Measurements from ENCODE around the gene TBCD.

TBCD gene

DNA sequence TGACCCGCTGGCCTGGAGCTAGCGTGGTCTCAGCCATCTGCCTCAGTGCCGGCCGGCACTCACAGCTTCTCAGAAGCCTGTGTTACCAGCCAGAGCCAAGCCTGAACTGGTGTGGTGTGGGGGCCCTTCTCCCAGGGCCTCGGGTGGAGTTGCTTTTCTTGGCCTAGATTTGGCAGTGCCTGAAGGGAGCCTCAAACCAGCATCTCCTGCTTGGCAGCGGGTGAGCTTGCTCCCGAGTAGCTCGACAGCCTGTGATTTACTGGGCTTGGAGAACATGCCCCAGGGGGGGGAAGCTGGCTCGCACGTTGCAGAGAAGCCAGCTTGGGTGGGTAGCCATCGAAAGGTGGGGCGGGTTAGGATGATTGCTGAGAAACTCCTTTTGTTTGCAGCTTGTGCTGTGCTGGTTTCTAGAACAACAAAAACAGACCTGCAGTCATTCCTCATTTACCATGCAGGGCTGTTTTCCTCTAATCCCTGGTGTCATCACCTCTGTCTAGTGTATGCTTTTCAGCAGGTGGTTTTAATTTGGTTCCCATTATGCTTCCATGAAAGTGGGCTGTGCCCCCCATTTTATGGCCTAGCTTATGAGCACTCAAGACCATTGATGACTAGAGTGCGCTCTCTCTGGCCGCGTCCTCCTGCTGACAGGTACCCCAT, 42.2 kb downstream of the TBCD start:
- no peak for DNase-seq

DNA sequence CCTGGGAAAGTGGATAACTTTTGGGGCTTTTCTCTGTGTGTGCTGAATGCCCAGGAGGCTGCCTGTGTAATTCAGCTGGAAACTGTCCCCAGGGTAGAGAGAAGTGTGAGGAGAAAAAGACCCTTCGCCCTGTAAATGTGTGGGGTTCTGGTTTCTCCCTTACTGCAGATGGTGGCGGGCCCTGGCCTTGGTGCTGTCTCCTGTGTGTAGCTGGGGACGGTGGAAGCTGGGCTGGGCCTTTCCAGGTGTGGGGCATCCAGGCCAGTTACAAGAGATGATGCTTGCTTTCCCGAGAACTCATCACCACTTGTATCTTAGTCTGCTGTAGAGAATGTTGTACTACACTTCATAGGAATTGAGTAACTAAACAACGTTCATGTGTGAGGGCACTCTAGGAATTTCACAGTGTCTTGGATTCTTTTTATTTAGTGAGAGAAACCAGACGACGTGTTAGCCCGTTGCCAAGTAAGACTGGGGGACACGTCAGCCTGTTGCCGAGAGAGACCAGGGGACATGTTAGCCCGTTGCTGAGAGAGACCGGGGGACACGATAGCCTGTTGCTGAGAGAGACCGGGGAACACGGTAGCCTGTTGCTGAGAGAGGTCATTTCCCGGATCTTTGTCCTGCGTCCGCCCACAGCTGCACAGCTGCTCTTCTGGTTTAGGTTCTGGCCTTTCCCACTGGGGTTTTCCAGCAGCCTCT, 43.1 kb downstream of the TBCD start:
- no peak for DNase-seq

DNA sequence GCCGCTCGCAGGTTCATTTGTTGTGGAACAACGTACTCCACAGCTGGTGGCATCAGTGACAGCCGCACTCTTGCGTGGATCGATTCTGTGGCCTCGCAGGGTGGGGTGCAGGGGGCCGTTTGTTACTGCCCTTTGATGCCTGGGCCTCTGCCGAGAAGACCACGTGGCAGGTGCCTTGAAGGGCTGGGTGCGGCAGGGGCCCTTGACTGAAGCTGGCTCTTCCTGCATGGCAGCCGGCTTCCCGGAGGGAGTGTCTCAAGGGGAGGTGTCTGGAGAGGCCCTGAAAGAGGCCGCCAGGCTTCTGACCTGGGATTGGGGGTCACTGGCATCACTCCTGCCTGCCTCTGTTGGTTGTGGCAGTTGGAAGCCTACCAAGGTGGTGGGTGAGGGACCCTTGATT, 43.8 kb downstream of the TBCD start:
- no peak for DNase-seq

DNA sequence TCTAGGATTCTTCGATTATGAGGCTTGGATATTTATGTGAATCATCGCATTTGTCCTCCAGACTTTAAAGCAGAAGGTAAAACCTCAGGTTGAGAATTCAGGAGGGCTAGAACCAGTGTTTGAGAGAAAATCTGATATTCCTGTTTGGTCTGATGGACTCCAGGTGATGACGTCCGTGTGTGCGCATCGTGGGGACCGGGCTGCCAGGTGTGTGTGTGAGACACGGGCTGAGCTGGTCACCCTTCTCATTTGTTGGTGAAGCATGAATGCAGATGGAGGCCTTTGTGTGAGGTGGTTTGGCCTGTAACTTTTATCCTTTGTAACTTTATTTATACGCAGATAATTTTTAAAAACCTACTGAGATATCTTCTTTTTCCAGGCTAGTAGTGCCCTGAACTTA, 45.2 kb downstream of the TBCD start:
- no peak for DNase-seq

DNA sequence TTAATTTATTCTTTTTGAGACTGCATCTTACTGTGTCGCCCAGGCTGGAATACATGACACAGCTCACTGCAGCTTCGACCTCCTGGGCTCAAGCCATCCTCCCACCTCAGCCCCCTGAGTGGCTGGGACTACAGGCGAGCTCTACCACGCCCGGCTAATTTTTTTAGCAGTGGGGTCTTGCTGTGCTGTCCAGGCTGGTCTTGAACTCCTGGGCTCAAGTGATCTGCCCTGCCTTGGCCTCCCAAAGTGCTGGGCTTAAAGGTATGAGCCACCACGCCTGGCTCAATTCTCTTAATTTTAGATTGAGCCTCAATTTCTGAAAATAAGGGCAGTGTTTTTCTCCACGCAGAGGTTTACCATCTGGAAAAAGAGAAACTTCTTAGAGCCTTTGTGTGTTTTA, 46.9 kb downstream of the TBCD start:
- DNase-seq: no peak

DNA sequence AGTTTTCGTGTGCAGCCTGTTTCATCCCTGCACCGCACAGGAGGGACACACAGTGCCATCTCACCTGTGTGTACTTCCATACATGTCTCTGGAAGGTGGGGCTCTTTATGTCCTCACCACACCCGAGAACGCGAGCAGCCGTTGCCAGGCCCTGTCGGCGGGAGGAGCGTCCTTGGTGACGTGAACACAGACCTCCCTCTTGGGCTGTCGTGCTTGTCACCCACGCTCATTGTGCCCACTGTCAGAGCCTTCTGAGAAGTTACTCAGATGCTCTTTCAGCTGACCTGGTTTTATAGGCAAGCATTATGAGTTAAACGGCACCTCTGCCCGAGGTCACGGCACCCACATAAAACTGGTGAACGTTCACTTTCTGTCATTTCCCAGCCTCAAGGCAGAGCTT, 47.7 kb downstream of the TBCD start:
- no peak for DNase-seq

DNA sequence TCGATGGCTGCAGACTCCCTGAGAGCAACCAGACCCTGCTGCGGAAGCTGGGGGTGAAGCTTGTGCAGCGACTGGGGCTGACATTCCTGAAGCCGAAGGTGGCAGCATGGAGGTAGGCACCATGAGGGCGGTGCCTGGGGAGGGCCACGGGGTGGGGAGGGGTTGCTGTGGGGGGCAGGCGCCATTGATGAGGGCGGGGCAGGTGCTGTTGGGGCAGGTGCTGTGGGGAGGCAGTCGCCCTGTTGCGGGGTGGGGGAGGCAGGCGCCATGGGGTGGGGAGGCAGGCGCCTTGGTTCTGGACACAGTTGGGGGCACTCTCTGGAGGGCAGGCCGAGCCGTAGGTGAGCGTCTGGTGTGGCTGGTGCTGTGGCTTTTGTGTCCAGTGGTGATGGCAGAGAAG, 49.0 kb downstream of the TBCD start:
- DNase-seq: no peak

DNA sequence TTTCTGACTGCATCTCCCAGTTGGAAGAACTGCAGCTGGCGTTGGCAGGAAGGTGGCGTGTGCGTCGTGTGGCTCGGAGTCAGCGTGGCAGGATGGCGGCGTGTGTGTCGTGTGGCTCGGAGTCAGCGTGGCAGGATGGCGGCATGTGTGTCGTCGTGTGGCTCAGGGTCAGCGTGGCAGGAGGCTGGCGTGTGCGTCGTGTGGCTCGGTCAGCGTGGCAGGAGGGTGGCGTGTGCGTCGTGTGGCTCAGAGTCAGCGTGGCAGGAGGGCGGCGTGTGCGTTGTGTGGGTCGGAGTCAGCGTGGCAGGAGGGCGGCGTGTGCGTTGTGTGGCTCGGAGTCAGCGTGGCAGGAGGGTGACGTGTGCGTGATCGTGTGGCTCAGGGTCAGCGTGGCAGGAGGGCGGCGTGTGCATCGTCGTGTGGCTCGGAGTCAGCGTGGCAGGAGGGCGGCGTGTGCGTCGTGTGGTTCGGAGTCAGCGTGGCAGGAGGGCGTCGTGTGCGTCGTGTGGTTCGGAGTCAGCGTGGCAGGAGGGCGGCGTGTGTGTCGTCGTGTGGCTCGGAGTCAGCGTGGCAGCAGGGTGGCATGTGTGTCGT, 49.6 kb downstream of the TBCD start:
- no peak for DNase-seq

DNA sequence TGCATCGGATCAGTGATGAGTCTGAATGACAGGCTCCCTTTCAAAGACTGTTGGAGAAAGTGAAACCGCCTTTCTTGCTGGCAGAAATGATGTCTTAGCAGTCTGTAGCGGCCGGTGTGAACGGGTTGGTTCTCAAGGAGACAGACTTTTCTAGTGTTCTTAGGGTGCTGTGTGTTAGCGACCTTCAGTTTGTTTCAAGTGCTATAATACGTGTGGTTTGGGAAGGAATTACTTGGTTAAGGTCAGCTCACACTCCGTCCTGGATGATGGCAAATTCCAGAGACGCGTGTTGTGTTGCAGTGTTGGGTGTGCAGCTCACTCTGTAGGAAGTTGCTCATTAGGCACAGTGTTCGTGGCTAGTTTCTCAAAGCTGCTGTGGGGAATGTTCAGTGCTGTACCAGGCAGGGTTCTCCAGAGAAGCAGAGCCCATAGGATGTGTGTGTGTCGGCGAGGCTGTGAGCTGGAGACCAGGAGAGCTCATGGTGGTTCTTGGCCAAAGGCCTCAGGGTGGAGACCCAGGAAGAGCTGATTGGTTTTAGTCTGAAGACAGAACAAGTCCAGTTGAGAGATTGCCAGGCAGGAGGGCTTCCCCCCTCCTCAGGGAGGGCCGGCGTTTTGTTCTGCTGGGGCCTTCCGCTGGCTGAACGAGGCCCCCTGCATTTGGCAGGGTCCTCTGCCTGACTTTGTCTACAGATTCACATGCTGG, 50.4 kb downstream of the TBCD start:
- no peak for DNase-seq

DNA sequence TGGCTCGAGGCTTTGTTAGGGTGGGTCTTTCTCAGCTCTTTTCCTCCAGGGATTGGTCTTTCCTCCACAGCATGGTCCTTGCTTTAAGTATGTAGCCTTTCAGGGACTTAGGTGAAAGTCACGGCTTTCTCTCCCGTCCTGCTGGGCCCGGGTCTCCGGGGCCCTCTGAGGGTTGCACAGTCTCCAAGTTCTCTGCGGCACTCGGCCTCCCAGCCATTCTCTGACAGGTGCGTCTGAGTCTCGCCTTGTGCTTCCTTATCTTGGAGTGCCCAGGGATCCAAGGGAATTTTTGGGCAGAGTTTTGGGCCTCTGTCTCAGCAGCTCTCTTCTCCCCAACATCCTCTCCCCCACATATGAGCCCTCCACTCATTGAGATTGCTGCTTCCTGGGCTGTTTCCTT, 51.3 kb downstream of the TBCD start:
- DNase-seq: no peak

DNA sequence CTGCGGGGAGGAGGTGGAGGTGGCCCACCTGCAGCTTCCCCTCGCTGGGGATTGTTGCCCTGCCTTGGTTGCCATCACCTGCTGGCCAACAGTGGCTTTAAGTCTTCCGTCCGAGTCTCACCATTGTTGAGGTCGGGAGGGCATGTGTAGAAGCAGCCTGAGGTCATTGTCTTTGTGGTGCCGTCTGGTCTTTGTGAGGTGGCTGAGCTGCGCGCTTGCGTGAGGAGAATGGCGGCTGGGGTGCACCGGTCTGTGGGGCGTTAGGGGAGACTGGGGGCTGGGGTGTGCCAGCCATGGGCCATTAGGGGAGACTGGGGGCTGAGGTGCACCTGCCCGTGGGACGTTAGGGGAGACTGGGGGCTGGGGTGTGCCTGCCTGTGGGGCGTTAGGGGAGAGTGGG, 51.7 kb downstream of the TBCD start:
- no peak for DNase-seq

DNA sequence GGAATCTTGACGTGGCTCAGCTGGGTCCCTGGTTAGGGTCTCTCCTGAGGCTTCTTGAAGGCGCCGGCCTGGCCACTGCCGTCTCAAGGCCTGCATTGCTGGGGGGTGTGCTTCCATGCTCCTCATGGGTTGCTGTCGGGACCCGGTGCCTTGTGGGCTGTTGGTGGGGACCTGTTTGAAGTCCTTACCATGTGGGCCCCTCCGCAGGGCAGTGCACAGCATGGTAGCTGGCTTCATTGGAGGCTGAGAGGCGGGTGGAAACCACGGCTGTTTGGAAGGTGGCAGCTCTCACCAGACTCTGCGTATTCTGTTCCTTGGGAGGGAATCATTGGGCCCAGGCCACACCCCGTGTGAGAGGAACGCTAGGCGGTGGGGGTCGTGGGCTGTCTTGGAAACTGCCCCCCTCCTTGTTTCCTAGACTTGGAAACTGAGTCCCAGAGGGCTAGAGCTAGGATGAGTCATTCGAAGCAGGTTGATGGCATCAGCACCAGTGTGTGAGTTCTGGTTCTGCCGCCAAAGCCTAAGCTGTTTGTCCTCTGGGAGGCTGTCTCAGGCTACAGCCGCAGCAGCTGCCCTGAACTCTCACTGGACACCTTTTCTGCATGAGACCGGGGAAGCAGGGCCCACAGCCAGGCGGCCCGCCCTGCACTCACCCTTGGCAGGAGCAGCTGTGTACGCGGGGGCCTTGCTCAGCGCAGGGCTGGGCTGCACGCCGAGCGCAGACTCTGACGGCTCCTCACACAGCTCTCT, 52.8 kb downstream of the TBCD start:
- no peak for DNase-seq

DNA sequence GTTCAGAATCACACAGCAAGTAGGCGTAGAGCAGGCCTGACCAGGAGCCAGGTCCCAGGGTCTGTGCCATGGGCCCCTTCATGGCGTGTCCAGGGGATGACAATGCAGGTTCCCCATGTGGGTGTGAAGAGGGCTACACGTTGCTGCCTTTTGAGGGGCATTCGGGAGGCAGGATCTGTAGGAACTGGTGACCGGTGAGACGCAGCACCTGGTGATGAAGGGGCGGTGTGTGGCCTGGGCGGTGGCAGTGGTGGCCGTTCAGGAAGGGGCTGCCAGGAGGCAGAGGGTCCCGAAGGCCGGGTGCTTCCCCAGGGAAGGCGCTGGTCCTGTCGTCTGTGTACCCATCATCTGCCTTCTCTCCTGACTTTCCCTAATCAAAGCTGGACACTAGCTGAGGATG, 53.4 kb downstream of the TBCD start:
- DNase-seq: no peak

DNA sequence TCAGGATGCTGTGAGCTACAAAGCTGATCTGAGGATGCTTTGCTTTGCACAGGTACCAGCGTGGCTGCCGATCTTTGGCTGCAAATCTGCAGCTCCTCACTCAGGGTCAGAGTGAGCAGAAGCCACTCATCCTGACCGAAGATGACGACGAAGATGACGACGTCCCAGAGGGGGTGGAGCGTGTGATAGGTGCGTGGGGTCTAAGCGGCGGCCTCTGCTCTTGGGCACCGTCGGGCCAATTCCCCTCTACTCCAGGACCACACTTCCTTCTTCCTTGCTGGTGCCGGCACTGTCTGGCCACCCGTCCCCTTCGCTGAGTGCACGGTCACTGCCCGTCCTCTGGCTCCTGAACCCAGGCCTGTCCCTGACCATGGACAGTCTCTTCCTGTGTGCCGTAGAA, 54.0 kb downstream of the TBCD start:
- DNase-seq: no peak

DNA sequence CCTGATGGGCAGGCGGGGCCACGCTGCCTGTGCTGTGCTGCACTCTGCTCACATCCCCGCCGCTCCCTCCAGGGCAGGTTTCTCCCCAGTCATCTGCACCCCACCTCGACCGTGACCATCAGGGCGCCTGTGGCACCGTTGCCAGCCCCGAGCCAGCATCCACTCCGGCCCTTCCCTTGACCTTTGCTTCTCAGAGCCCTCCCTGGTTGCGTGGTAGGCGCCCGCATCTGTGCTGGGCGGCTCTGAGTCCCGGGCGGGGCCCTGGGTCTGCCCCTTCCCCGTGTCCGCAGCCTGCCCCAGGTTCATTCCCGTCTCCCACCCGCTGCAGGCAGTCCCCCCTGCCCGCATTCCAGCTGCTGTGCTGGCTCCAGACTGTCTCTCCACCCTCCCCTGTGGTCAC, 54.8 kb downstream of the TBCD start:
- DNase-seq: no peak

DNA sequence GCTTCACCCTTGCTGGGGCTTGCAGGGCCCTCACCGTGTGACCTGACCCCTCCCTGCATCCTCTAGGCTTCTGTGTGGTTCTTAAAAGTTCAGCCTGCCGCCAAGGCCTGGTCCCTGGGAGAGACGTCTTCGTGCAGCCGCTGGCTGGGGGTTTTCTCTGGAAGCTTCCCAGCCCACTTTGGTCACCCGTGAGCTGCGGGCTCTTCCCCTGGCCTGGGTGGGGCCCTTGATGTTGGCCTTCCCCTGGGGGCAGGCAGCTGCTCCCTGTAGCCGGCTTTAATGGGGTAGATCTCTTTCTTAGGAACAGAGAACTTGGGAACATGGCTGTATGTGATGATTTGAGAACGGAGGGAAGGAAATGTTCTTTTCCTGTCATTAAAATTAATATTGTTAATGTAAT, 55.2 kb downstream of the TBCD start:
- no peak for DNase-seq

DNA sequence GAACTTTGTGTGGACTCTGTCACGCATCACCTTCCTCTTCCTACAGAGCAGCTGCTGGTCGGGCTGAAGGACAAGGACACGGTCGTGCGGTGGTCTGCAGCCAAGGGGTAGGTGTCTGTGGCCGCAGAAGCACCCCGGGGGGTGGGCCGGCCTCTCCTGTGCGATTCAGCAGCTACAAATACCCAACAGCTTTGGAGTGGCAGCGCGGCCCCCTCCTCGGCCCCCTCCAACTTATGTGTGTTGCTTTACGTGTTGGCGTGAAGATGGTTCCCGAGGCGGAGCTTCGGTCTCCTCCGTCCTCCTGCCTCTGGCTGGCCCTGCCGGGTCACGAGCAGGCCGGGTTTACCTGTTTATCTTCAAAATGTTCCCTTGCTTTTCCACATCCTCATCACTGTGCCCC, 55.7 kb downstream of the TBCD start:
- DNase-seq: no peak

DNA sequence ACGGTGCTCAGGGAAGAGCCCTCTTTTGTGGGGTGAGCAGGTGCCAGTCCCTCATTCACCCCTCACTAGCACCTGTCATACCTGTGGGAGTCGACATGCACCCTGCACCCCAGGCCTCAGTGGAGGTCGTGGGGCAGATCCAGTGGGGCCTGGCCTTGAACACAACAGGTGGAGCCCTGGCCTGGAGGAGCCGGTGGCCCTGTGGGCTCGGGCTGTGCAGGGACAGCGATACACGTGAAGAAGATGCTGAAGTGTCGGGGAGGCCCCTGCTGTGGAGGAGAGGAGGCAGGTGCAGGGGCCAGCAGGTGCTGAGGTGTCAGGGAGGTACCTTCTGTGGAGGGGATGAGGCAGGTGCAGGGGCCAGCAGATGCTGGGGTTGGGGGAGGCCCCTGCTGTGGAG, 56.1 kb downstream of the TBCD start:
- DNase-seq: peak; percentile 83

DNA sequence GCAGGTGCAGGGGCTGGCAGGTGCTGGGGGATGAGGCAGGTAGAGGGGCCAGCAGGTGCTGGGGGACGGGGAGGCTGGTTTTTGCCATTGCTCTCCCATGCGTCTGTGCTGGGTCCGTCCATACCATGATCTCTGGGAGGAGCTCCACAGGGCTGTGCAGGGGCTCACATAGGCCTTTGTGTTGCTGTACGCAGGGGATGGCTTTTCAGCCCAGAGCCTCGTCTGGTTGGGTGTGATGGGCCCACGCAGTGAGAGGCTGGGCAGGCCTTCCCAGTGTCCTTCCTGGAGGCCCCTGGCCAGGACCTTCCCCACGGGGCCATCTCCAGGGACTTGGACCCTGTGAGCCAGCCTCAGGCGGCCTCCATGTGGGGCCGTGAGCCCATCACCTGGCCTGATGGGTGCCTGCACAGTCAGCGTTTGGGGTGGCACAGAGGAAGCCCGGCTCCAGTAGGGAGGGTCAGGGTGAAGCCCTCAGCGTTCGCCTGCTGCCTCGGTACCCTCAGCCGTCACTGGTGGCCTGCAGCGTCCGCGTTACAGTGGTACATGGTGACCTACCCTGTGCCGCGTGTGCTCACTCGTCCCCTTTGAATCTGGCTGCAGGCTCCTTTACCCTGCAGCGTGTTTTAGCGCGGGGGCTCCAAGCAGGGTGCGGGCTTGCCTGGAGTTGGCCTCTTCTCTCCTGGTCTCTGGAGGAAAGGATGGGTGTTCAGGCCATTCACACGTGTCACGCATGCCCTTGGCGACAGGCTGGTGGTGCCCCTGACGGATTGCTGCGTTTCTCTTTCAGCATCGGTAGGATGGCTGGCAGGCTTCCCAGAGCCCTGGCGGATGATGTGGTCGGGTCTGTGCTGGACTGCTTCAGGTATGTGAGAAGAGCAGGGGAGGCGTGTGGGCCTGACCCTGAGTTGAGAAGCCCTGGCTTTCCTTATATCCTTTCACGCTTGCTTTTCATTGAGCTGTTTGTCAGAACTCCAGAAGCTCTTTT, 57.3 kb downstream of the TBCD start:
- DNase-seq: no peak

DNA sequence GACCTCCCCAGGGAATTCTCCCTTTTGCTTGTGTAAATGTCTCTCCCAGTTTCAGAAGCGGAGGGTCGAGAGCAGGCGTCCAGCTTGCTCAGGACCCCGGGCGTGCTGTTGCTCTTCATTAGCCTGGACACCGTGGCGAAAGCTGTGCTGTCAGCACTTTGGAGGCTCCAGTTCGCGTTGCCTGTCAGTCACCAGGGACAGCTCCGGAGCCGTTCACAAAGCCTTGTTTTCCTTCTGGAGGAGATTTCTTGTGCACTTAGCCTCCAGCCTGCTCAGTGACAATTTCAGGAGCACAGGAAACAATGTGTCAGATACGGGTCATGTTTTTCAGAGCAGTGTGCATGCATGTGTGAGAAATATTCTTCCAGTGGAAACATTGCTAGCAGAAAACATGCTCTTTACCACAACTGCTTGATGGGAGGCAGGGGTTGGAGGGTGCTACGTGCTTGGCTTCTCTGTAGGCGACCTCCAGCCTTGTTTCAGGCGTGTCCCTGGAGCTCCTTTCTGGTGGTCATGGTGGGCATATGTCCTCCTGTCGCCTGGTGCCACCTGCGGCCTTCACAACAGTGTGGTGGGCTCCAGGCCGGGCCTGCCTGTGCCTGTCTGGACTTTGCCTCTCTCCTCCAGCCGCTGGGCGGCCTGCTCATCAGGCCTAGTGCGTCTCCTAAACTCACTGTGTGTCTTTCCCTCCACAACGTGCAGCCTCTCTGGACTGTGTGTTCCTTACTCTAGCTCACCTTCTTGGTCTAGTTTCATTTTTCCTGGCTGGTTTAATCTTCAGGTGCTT, 59.0 kb downstream of the TBCD start:
- DNase-seq: no peak

DNA sequence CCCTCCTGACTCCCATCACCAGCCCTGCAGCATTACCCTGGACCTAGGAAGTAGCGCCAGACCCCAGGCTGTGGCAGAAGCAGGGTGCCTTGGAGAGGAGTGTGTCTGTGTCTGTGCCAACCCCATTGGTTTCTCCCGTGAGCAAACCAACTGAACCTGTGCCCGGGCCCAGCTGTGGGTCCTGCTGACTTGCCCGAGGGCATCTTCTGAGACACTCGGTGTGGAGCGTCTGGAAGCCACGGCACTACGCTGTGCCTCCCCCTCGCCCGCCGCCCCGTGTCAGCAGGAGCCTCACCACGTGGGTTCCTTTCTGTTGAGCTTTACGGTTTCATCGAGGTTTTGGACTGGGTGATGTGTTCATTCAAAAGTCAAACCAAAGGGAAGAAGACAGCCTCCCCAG, 60.2 kb downstream of the TBCD start:
- DNase-seq: no peak

Data from NCI-H2171 treated with DMSO at 0.1 percent for 48 hours (cell line).